H1 (cell line): Measurements from ENCODE around the gene AGRN. TPM values are rescaled to one million over a fixed set of nuclear protein-coding genes. Genes with fewer than 3 reads are reported as not detected.

Source experiments
- BRCA1 ChIP-seq: IDR thresholded peaks from 2 replicates; pipeline ENCODE4 v1.6.1; 2012; ENCODE audit warnings: low read depth, low read length, improper control_type of control experiment
- CBX5 ChIP-seq: fragments of 300-800, 300-1000 bp; sonication (generic); IDR thresholded peaks from 2 replicates; pipeline ENCODE4 v1.7.1; 2016; ENCODE audit warnings: antibody characterized with exemption, low read length, low read depth
- CEBPB ChIP-seq: IDR thresholded peaks from 2 replicates; pipeline ENCODE4 v1.6.1; 2012; ENCODE audit warnings: low read depth, low read length
- EP300 ChIP-seq, 2 experiments: IDR thresholded peaks; 1 replicate in 1 of 2; 2 replicates in 1 of 2; pipeline ENCODE4 v1.6.1; 2011 to 2012; ENCODE audit warnings: low read depth in 2 of 2, low read length in 2 of 2, mild to moderate bottlenecking in 2 of 2, borderline replicate concordance in 1 of 2, inconsistent platforms in 1 of 2, moderate library complexity in 1 of 2
- EZH2 ChIP-seq: fragments of 200-600 bp; sonication (generic); IDR thresholded peaks from 2 replicates; pipeline ENCODE4 v1.7.1; 2012; ENCODE audit warnings: low read depth, mild to moderate bottlenecking, moderate library complexity, low read length, inconsistent platforms; ENCODE audit not compliant: severe bottlenecking
- GTF2F1 ChIP-seq: IDR thresholded peaks from 2 replicates; pipeline ENCODE4 v1.6.1; 2012; ENCODE audit warnings: low read depth, low read length, improper control_type of control experiment, borderline replicate concordance
- POU5F1 ChIP-seq: IDR thresholded peaks from 2 replicates; pipeline ENCODE4 v1.6.1; 2011; ENCODE audit warnings: low read depth, mild to moderate bottlenecking, low read length, moderate library complexity
- YY1 ChIP-seq: IDR thresholded peaks from 2 replicates; pipeline ENCODE4 v1.6.1; 2011; ENCODE audit warnings: low read depth, mild to moderate bottlenecking, low read length
- polyA plus RNA-seq, 7 experiments: library from polyadenylated mRNA; depleted of rRNA in 3 of 7; stranded (reverse) in 5 of 7; unstranded in 2 of 7; fragments of >200 nt in 5 of 7; fragments of 200-250 nt in 2 of 7; gene quantifications; 1 replicate in 5 of 7; 2 replicates in 1 of 7; 4 replicates in 1 of 7; pipeline versions ENCODE4 v1.2.1 to v1.2.3, GENCODE V29; 2011 to 2013; ENCODE audit warnings: missing spikeins in 2 of 7, mixed read lengths in 2 of 7
- total RNA-seq: library from RNA; stranded (reverse); fragmentation: NEBNext Ultra II Directional; extraction: Animal tissue kit (Norgen Biotek cat#: 25700); gene quantifications from 2 replicates; pipeline ENCODE4 v1.2.1, GENCODE V29; 2021
- TF ChIP-seq, protein P1 (sequence below): fragments of 300-600 bp; sonication (generic); IDR thresholded peaks from 2 replicates; pipeline ENCODE4 v1.7.1; 2012; ENCODE audit warnings: low read length, moderate library complexity, mild to moderate bottlenecking, inconsistent platforms; ENCODE audit not compliant: insufficient replicate concordance

AGRN gene
- total and polyA plus RNA-seq, 2 of the 8 experiments (the other 6 are each of a cell fraction or from before 2014, with no cell fraction given): 52.3 to 155 TPM

DNA sequence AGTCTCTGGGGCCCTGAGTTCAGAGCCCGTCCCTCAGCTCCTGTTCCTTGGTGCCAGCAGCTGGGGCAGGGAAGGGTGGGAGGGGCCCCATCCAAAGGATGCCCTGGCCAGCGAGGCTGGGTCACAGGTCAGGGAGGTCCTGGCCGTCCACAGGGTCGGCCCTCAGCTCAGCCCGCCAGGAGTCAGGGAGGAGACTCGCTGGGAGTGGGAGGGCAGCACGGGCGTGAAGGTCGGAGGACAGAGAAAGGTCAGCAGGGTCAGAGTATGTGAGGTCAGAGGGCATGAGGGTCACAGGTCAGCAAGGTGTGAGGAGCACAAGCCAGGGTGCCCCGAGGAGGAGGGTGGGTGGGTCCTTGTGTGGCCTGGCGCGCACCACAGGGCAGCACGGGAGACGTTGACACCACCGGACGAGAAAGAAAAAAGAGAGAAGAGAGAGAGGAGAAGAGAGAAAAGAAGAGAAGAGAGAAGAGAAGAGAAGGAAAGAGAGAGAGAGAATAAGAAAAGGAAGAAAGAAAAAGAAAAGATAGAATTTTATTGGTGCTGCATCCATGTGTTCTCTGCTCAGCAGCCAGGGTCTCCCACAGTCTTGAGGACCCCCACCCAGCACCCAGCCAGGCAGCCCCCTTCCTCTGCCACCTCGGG, 45.1 kb upstream of the AGRN start (continued):
- TF ChIP-seq, protein P1, sequence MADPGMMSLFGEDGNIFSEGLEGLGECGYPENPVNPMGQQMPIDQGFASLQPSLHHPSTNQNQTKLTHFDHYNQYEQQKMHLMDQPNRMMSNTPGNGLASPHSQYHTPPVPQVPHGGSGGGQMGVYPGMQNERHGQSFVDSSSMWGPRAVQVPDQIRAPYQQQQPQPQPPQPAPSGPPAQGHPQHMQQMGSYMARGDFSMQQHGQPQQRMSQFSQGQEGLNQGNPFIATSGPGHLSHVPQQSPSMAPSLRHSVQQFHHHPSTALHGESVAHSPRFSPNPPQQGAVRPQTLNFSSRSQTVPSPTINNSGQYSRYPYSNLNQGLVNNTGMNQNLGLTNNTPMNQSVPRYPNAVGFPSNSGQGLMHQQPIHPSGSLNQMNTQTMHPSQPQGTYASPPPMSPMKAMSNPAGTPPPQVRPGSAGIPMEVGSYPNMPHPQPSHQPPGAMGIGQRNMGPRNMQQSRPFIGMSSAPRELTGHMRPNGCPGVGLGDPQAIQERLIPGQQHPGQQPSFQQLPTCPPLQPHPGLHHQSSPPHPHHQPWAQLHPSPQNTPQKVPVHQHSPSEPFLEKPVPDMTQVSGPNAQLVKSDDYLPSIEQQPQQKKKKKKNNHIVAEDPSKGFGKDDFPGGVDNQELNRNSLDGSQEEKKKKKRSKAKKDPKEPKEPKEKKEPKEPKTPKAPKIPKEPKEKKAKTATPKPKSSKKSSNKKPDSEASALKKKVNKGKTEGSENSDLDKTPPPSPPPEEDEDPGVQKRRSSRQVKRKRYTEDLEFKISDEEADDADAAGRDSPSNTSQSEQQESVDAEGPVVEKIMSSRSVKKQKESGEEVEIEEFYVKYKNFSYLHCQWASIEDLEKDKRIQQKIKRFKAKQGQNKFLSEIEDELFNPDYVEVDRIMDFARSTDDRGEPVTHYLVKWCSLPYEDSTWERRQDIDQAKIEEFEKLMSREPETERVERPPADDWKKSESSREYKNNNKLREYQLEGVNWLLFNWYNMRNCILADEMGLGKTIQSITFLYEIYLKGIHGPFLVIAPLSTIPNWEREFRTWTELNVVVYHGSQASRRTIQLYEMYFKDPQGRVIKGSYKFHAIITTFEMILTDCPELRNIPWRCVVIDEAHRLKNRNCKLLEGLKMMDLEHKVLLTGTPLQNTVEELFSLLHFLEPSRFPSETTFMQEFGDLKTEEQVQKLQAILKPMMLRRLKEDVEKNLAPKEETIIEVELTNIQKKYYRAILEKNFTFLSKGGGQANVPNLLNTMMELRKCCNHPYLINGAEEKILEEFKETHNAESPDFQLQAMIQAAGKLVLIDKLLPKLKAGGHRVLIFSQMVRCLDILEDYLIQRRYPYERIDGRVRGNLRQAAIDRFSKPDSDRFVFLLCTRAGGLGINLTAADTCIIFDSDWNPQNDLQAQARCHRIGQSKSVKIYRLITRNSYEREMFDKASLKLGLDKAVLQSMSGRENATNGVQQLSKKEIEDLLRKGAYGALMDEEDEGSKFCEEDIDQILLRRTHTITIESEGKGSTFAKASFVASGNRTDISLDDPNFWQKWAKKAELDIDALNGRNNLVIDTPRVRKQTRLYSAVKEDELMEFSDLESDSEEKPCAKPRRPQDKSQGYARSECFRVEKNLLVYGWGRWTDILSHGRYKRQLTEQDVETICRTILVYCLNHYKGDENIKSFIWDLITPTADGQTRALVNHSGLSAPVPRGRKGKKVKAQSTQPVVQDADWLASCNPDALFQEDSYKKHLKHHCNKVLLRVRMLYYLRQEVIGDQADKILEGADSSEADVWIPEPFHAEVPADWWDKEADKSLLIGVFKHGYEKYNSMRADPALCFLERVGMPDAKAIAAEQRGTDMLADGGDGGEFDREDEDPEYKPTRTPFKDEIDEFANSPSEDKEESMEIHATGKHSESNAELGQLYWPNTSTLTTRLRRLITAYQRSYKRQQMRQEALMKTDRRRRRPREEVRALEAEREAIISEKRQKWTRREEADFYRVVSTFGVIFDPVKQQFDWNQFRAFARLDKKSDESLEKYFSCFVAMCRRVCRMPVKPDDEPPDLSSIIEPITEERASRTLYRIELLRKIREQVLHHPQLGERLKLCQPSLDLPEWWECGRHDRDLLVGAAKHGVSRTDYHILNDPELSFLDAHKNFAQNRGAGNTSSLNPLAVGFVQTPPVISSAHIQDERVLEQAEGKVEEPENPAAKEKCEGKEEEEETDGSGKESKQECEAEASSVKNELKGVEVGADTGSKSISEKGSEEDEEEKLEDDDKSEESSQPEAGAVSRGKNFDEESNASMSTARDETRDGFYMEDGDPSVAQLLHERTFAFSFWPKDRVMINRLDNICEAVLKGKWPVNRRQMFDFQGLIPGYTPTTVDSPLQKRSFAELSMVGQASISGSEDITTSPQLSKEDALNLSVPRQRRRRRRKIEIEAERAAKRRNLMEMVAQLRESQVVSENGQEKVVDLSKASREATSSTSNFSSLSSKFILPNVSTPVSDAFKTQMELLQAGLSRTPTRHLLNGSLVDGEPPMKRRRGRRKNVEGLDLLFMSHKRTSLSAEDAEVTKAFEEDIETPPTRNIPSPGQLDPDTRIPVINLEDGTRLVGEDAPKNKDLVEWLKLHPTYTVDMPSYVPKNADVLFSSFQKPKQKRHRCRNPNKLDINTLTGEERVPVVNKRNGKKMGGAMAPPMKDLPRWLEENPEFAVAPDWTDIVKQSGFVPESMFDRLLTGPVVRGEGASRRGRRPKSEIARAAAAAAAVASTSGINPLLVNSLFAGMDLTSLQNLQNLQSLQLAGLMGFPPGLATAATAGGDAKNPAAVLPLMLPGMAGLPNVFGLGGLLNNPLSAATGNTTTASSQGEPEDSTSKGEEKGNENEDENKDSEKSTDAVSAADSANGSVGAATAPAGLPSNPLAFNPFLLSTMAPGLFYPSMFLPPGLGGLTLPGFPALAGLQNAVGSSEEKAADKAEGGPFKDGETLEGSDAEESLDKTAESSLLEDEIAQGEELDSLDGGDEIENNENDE: no peak
- TF ChIP-seq CEBPB (no peak), YY1 (no peak), POU5F1 (no peak), CBX5 (no peak), EZH2 (no peak), EP300 (IDR thresholded peaks at IDR 0.05; ENCODE audit: borderline replicate concordance in 1 of 2, low read depth in 2 of 2, low read length in 2 of 2) (no peak), GTF2F1 (no peak), BRCA1 (no peak)
